ENCODE measurements around the gene VILL. TPM values are rescaled to one million over a fixed set of nuclear protein-coding genes. Genes with fewer than 3 reads are reported as not detected.
A peak's percentile ranks its signal among the peaks of the same experiment; 100 is the strongest.

Gene VILL
- total RNA-seq, 1 experiment from 2014 or later = 1.2 TPM

DNA sequence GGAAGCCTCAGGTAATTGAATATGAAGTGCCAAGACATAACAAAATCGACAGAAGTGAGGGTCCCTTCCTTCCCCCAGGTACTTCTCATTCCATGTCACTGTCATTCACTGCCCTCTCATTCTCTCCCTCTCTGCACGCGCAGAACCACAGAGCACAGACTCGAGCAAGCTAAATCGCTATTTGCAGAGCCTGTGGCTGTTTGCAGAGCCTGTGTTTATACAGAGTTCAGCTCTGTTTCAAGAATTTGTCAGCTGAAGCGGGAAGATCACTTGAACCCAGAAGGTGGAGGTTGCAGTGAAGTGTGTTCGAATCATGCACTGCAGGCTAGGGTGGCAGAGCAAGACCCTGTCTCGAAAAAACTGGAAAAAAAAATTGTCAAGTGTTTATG is 2.5 kb downstream of the VILL start:
- Histone ChIP-seq H4K20me1 (ENCODE audit: insufficient read depth) (no peaks in the 10 kb centered on the region), H3K4me1 (ENCODE audit: control insufficient read depth in 1 of 2, insufficient read depth in 2 of 2, low read length in 2 of 2) (peaks cover 5 to 32% of the 10 kb centered on the region in 2 experiments; a peak in 3 of 4 replicates), H3K36me3 (ENCODE audit: control insufficient read depth in 1 of 2, insufficient read depth in 2 of 2, low read length in 2 of 2) (no peaks in the 10 kb centered on the region), H3K79me2 (ENCODE audit: insufficient read depth, low read length) (no peaks in the 10 kb centered on the region), H3K9ac (ENCODE audit: low read length) (no peak overlapping the region), H2AFZ (ENCODE audit: low read depth, low read length, poor library complexity, severe bottlenecking) (no peak overlapping the region), H3K27me3 (ENCODE audit: insufficient read depth, low read length) (no peaks in the 10 kb centered on the region), H3K4me3 (replicated peaks in 1 of 2; ENCODE audit: low read depth in 1 of 2, low read length in 2 of 2) (peak overlapping the region in 1 of 2 experiments; percentile 16; a peak in 1 of 4 replicates), H3K9me3 (ENCODE audit: control insufficient read depth in 1 of 2, insufficient read depth in 1 of 2, low read depth in 1 of 2, low read length in 2 of 2) (no peaks in the 10 kb centered on the region), H3K4me2 (ENCODE audit: low read length) (peak overlapping the region; percentile 55), H3K9me2 (ENCODE audit: insufficient read depth) (no peaks in the 10 kb centered on the region), H3K27ac (ENCODE audit: low read depth, low read length) (no peak overlapping the region)
- RAD21 ChIA-PET (ENCODE audit: low non-redundant PET in 1 of 2, low total read pairs in 2 of 2, uncharacterized antibody in 2 of 2, unreplicated experiment in 2 of 2) = no interaction called here
- CTCF ChIA-PET = interaction anchor here (0.8 to 1.2 kb wide), 2 partner anchors 8 to 18 kb away, joined by 3 to 4 read pairs; no protein-coding TSS in a partner anchor
- no peak for ATAC-seq
- POLR2A ChIA-PET = no interaction called here
- TF ChIP-seq YY1 (IDR thresholded peaks at IDR 0.05; ENCODE audit: extremely low read depth, insufficient replicate concordance, low read depth, low read length) (no peak), CBX3 (IDR thresholded peaks at IDR 0.05; ENCODE audit: low read depth) (no peak), EGR1 (IDR thresholded peaks at IDR 0.05; ENCODE audit: low read depth) (no peak), POLR2AphosphoS5 (IDR thresholded peaks at IDR 0.05; ENCODE audit: low read depth, low read length) (no peak), ELF1 (IDR thresholded peaks at IDR 0.05; ENCODE audit: borderline replicate concordance, low read depth) (no peak), EZH2 (IDR thresholded peaks at IDR 0.05) (no peak), JUND (IDR thresholded peaks at IDR 0.05) (no peak), ZFX (IDR thresholded peaks at IDR 0.05) (no peak), ATF3 (IDR thresholded peaks at IDR 0.05) (no peak), ZNF274 (IDR thresholded peaks at IDR 0.05; ENCODE audit: low read depth, low read length) (no peak), SRF (IDR thresholded peaks at IDR 0.05; ENCODE audit: low read depth) (no peak), EZH2phosphoT487 (IDR thresholded peaks at IDR 0.05; ENCODE audit: borderline replicate concordance) (no peak), RAD21 (IDR thresholded peaks at IDR 0.05; ENCODE audit: low read depth) (no peak), SIN3A (IDR thresholded peaks at IDR 0.05; ENCODE audit: low read depth) (no peak), SP1 (IDR thresholded peaks at IDR 0.05; ENCODE audit: low read depth) (no peak), CTCF (IDR thresholded peaks at IDR 0.05 in 2 of 3, conservative IDR thresholded peaks at IDR 0.05 in 1 of 3; ENCODE audit: borderline replicate concordance in 1 of 3, insufficient read depth in 1 of 3, low read depth in 2 of 3, low read length in 2 of 3) (no peak), POLR2A (IDR thresholded peaks at IDR 0.05; ENCODE audit: borderline replicate concordance, extremely low read depth, insufficient read depth, insufficient read length) (no peak)
- TF ChIP-seq, protein P1, sequence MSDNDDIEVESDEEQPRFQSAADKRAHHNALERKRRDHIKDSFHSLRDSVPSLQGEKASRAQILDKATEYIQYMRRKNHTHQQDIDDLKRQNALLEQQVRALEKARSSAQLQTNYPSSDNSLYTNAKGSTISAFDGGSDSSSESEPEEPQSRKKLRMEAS (IDR thresholded peaks at IDR 0.05) = no peak
- no TSS peak for BruUV-seq (replicated peaks)
- no peak for DNase-seq (ENCODE audit: low read depth, low spot score)
- intact Hi-C loops (cut with micrococcal nuclease) = no loop called here
